HK-2 (cell line): Measurements from ENCODE around the gene CSNK1D.
"Not testable (repeated sequence)": the region's sequence is repeated elsewhere in the genome, so short reads cannot be mapped to it uniquely, and the experiment has no call there.

Experiments used
- DNase-seq: peaks from one replicate; pipeline ENCODE4 v3.0.0-alpha.2; 2018; ENCODE audit not compliant: unreplicated experiment

Gene CSNK1D

GRCh38 chr17:82193050-82193449, 80.5 kb downstream of the CSNK1D start:
- DNase-seq: not testable (repeated sequence)
